Nephron (organoid): ENCODE data around the gene CPSF3.
"Not testable (repeated sequence)": the region's sequence is repeated elsewhere in the genome, so short reads cannot be mapped to it uniquely, and the experiment has no call there.

Experiments used
- H3K27ac Mint-ChIP-seq, 3 experiments: 2 replicates each; pipeline ENCODE4 v1.8.0; 2020; ENCODE audit warnings: mixed read lengths in 3 of 3, mild to moderate bottlenecking in 2 of 3, moderate library complexity in 1 of 3
- H3K27me3 Mint-ChIP-seq: 2 replicates; pipeline ENCODE4 v1.8.0; 2021; ENCODE audit warnings: low read depth, mild to moderate bottlenecking, moderate library complexity, mixed read lengths
- H3K36me3 Mint-ChIP-seq: 2 replicates; pipeline ENCODE4 v1.8.0; 2020; ENCODE audit warnings: low read depth, mixed read lengths
- H3K4me1 Mint-ChIP-seq: 2 replicates; pipeline ENCODE4 v1.8.0; 2020; ENCODE audit warnings: mixed read lengths
- H3K4me3 Mint-ChIP-seq, 3 experiments: 2 replicates each; pipeline ENCODE4 v1.8.0; 2020; ENCODE audit warnings: mild to moderate bottlenecking in 3 of 3, mixed read lengths in 3 of 3, moderate library complexity in 2 of 3
- H3K9me3 Mint-ChIP-seq: 2 replicates; pipeline ENCODE4 v1.8.0; 2020; ENCODE audit warnings: mixed read lengths
- TF ChIP-seq, protein P1 (sequence below), 3 experiments: fragments of 200-600 bp; sonication (generic); IDR thresholded peaks; one replicate each; pipeline ENCODE4 v1.5.0; 2021; ENCODE audit warnings: antibody characterized with exemption in 3 of 3; ENCODE audit not compliant: unreplicated experiment in 3 of 3

Gene CPSF3

DNA sequence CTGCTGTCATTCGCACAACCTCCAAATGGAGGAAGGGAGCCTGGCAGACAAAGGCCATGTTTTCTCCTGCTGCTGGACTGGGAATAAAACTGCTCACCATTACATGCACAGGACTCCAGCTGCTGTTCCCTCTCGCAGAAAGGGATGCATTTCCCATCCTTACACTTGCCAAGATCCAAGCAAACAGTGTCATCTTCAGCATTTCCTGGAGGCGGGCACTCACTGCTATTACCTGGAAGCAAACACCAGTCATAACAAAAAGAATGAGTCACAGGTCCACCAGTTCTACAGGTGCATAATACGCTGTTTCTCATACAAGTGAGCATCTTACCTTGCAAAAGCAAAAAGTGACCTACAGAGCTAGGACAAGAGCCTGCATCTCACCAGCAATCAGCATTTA lies 73.6 kb downstream of the CPSF3 start:
- no peaks in the 10 kb centered on the region for H3K9me3 Mint-ChIP-seq
- no peak overlapping the region for H3K27ac Mint-ChIP-seq
- TF ChIP-seq, protein P1, sequence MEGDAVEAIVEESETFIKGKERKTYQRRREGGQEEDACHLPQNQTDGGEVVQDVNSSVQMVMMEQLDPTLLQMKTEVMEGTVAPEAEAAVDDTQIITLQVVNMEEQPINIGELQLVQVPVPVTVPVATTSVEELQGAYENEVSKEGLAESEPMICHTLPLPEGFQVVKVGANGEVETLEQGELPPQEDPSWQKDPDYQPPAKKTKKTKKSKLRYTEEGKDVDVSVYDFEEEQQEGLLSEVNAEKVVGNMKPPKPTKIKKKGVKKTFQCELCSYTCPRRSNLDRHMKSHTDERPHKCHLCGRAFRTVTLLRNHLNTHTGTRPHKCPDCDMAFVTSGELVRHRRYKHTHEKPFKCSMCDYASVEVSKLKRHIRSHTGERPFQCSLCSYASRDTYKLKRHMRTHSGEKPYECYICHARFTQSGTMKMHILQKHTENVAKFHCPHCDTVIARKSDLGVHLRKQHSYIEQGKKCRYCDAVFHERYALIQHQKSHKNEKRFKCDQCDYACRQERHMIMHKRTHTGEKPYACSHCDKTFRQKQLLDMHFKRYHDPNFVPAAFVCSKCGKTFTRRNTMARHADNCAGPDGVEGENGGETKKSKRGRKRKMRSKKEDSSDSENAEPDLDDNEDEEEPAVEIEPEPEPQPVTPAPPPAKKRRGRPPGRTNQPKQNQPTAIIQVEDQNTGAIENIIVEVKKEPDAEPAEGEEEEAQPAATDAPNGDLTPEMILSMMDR (IDR thresholded peaks at IDR 0.05; ENCODE audit: unreplicated experiment in 3 of 3) = no peak
- peaks cover 69% of the 10 kb centered on the region for H3K36me3 Mint-ChIP-seq
- H3K27me3 Mint-ChIP-seq = no peaks in the 10 kb centered on the region
- no peaks in the 10 kb centered on the region for H3K4me1 Mint-ChIP-seq
- H3K4me3 Mint-ChIP-seq = no peak overlapping the region

DNA sequence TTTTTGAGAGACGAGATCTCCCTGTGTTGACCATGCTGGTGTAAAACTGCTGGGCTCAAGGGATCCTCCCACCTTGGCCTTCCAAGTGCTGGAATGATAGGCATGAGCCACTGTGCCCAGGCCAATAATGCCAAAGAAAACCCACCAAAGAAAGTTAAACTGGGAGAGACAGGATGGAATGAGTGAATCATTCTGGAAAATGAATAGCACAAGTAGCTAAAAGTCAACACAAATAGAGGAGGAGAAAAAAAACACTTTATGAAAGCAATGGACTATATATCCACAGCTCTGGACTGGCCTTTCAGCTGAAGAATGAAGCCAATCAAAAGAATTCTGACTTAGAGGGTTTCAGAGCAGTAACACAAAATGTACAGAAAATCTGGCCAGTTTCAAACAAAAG lies 74.8 kb downstream of the CPSF3 start:
- TF ChIP-seq, protein P1 (IDR thresholded peaks at IDR 0.05; ENCODE audit: unreplicated experiment in 3 of 3) = no peak
- Mint-ChIP-seq H3K27ac (peak overlapping the region in 1 of 3 experiments; percentile 20), H3K9me3 (no peaks in the 10 kb centered on the region), H3K4me1 (no peaks in the 10 kb centered on the region), H3K4me3 (no peak overlapping the region), H3K27me3 (no peaks in the 10 kb centered on the region), H3K36me3 (peaks cover 70% of the 10 kb centered on the region)

DNA sequence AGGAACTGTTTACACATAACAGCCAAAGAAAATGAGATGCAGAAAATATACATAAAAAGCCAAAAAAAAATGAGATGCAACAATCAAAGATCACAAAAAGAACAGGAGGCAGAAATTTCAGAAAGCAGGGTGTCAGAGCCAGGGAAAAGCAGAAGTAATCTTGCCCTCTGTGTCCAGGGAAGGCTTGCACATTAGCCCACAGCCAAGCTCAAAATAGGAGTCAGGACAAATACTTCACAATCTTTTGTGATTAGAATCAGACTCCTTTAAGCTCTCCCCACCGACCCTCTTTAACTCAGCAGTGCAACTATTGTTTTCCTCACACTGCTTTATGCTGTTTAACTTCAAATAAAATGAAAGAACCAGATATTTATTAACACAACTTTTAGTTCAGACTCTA lies 85.5 kb downstream of the CPSF3 start:
- Mint-ChIP-seq H3K36me3 (peaks cover 66% of the 10 kb centered on the region), H3K27me3 (no peaks in the 10 kb centered on the region), H3K9me3 (no peaks in the 10 kb centered on the region), H3K4me1 (peaks cover 3% of the 10 kb centered on the region), H3K4me3 (no peak overlapping the region), H3K27ac (peak overlapping the region in 1 of 3 experiments; percentile 27)
- TF ChIP-seq, protein P1 (IDR thresholded peaks at IDR 0.05; ENCODE audit: unreplicated experiment in 3 of 3) = no peak

DNA sequence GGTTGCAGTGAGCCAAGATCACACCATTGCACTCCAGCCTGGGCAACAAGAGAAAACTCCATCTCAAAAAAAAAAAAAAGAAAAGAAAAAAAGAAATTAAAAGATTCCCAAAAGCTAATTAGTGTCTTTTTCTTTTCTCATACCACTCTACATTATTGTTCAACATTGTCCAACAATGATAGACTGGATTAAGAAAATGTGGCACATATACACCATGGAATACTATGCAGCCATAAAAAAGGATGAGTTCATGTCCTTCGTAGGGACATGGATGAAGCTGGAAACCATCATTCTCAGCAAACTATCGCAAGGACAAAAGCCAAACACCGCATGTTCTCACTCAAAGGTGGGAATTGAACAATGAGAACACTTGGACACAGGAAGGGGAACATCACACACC lies 90.5 kb downstream of the CPSF3 start:
- not testable (repeated sequence) for H3K4me3 Mint-ChIP-seq, H3K4me1 Mint-ChIP-seq, H3K27me3 Mint-ChIP-seq, H3K9me3 Mint-ChIP-seq, H3K27ac Mint-ChIP-seq
- peaks cover 55% of the 10 kb centered on the region for H3K36me3 Mint-ChIP-seq

DNA sequence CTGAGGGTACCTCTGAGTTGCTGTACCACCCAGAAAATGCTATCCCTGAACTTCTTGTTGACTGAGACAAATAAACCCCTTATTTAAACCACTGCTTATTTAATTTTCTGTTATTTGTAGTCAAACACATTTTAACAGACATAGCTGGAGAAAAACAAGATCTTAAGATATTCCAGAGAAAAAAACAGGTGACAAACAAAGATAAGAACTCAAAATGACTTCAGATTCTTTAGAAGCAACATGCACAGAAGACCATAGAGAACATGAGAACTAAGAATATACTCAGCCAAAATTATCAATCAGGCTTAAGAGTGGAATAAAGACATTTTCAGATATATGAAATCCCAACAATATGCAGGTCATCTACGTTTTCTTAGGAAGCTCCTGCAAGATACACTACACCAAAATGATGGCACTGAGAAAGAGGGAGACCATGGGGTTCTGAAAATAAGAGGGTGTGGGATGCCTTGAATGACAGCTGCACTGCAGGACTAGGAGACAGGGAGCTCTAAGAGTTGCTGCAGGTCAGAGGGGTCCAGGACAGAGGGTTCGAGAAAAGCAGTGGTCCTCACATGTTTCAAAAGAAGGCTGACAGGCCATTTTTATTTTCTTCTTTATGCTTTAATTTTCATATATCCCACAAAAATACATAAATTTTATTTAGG lies 93.8 kb downstream of the CPSF3 start:
- Mint-ChIP-seq H3K9me3 (no peaks in the 10 kb centered on the region), H3K36me3 (peaks cover 68% of the 10 kb centered on the region), H3K4me1 (no peaks in the 10 kb centered on the region), H3K4me3 (no peak overlapping the region), H3K27ac (no peak overlapping the region), H3K27me3 (no peaks in the 10 kb centered on the region)
- TF ChIP-seq, protein P1 (IDR thresholded peaks at IDR 0.05; ENCODE audit: unreplicated experiment in 3 of 3) = no peak

DNA sequence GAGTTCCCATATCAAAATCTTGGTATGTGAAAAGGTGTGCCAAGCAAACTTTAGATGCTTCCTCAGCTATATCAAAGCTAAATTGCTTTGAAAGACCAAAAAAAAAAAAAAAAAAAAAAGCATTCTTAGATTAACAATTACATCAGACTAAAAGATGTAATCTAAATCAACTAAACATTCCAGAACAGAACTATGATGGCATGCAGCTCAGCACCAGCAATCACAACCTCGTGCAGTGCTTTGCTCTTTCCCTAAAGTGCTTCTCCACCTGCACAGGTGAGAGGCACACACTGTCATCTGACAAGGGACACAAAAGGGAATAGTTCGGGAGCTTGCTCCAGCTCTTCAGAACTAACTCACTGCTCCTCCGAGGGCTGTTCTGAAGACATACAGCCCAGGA lies 94.7 kb downstream of the CPSF3 start:
- TF ChIP-seq, protein P1 (IDR thresholded peaks at IDR 0.05; ENCODE audit: unreplicated experiment in 3 of 3) = no peak
- no peaks in the 10 kb centered on the region for H3K27me3 Mint-ChIP-seq
- no peak overlapping the region for H3K27ac Mint-ChIP-seq
- peaks cover 63% of the 10 kb centered on the region for H3K36me3 Mint-ChIP-seq
- no peaks in the 10 kb centered on the region for H3K4me1 Mint-ChIP-seq
- no peak overlapping the region for H3K4me3 Mint-ChIP-seq
- H3K9me3 Mint-ChIP-seq = no peaks in the 10 kb centered on the region
